ENCODE measurements around the gene DENND5B. TPM values are rescaled to one million over a fixed set of nuclear protein-coding genes. Genes with fewer than 3 reads are reported as not detected.

DENND5B gene
- total and polyA plus RNA-seq, 2 of the 4 experiments (the other 2 are of a cell fraction) = 5.5 to 13.4 TPM

- no TSS peak for BruUV-seq (replicated peaks)
- no peak overlapping the region for H2BK15ac ChIP-seq (ENCODE audit: low read depth, low read length)
- no peak; the same call in 1 of the 2 replicates for ATAC-seq (ENCODE audit: low read depth)
Observed at GRCh38 chr12:31456562-31456961, 134.4 kb downstream of the DENND5B start.

More at GRCh38 chr12:31456562-31456961, 134.4 kb downstream of the DENND5B start:
- H3K9me3 ChIP-seq (ENCODE audit: control insufficient read depth, insufficient read depth, low read length) = no peaks in the 10 kb centered on the region
- TF ChIP-seq CEBPB (IDR thresholded peaks at IDR 0.05; ENCODE audit: low read depth, low read length) (no peak), USF2 (IDR thresholded peaks at IDR 0.05; ENCODE audit: low read depth, low read length) (no peak), POLR2A (IDR thresholded peaks at IDR 0.05; ENCODE audit: low read depth, low read length) (no peak)
- H3K4me1 ChIP-seq (ENCODE audit: control insufficient read depth, insufficient read depth, low read length) = no peaks in the 10 kb centered on the region
- POLR2A ChIA-PET (ENCODE audit: unreplicated experiment) = interaction anchor here (0.6 kb wide), 1 partner anchor 53 kb away, joined by 8 read pairs; no protein-coding TSS in a partner anchor
- H3K23ac ChIP-seq (ENCODE audit: low read depth, low read length) = no peak overlapping the region
- H3K4ac ChIP-seq (ENCODE audit: low read depth, low read length) = no peak overlapping the region
- H3K36me3 ChIP-seq (ENCODE audit: control insufficient read depth, insufficient read depth, low read length) = peaks cover 4% of the 10 kb centered on the region; the same call in 1 of the 2 replicates
- intact Hi-C loops (cut with micrococcal nuclease) (no loop called here), in situ Hi-C loops (cut with MboI; ENCODE audit: low sequenced_read_pairs) (loop anchor here (5.0 to 10.0 kb wide), 2 partner anchors 36 to 58 kb away; no protein-coding TSS in a partner anchor), dilution Hi-C loops (cut with HindIII; ENCODE audit: low sequenced_read_pairs, unreplicated experiment) (no loop called here)
- peaks cover 3% of the 10 kb centered on the region; the same call in 1 of the 2 replicates for H3K9me1 ChIP-seq (ENCODE audit: insufficient read depth, low read length)
- no peak overlapping the region for H3K27ac ChIP-seq (ENCODE audit: insufficient read depth, low read length)
- H3K56ac ChIP-seq (ENCODE audit: extremely low read depth, insufficient read depth, low read length) = no peak overlapping the region
- no peak overlapping the region for H2BK20ac ChIP-seq (ENCODE audit: low read depth, low read length)
- no peak overlapping the region for H2AK9ac ChIP-seq (replicated peaks; ENCODE audit: low read depth, low read length, poor library complexity)
- no peaks in the 10 kb centered on the region; a peak in 1 of 4 replicates for H3K79me1 ChIP-seq (ENCODE audit: low read depth in 1 of 2, low read length in 2 of 2)
- no peak overlapping the region for H2AK5ac ChIP-seq (ENCODE audit: low read depth, low read length)
- CTCF ChIA-PET = no interaction called here
- H3K4me2 ChIP-seq (ENCODE audit: low read depth, low read length) = no peak overlapping the region
- no peak overlapping the region for H4K8ac ChIP-seq (ENCODE audit: low read depth in 2 of 2, low read length in 2 of 2)
- no peak overlapping the region for H4K5ac ChIP-seq (ENCODE audit: low read depth, low read length)
- H2AFZ ChIP-seq (replicated peaks; ENCODE audit: low read length, poor library complexity) = no peak overlapping the region
- 100% methylated on average over 1 of the region's 2 CpGs; no CpG with 5 or more reads in 1 of the 2 experiments for WGBS, 2 experiments (ENCODE audit: extremely low coverage in 2 of 2, insufficient read length in 1 of 2)
- H4K20me1 ChIP-seq (ENCODE audit: insufficient read depth, low read length) = no peaks in the 10 kb centered on the region
- H2BK120ac ChIP-seq (ENCODE audit: low read depth, low read length) = no peak overlapping the region
- no peak for DNase-seq
- no peak overlapping the region for H3K14ac ChIP-seq (replicated peaks; ENCODE audit: low read depth, low read length)
- no peak overlapping the region for H3K9ac ChIP-seq (ENCODE audit: low read depth, low read length)
- no peak overlapping the region for H2BK5ac ChIP-seq (ENCODE audit: low read depth, low read length, poor library complexity, severe bottlenecking)
- no peak overlapping the region for H4K91ac ChIP-seq (ENCODE audit: insufficient read depth, low read depth, low read length)
- H3K27me3 ChIP-seq (ENCODE audit: control insufficient read depth, insufficient read depth, low read length) = no peaks in the 10 kb centered on the region
- no peak overlapping the region for H3K18ac ChIP-seq (ENCODE audit: low read depth, low read length)
- no peak overlapping the region for H3K4me3 ChIP-seq (ENCODE audit: insufficient read depth, low read depth, low read length)

All from IMR-90 (cell line).